CD8-positive, alpha-beta memory T cell (primary cell): ENCODE results near the gene SMG1. TPM values are rescaled to one million over a fixed set of nuclear protein-coding genes. Genes with fewer than 3 reads are reported as not detected.

Experiments
- CTCF ChIA-PET: fragments of 350-600 bp; sonication (Branson Sonifier 250); formaldehyde crosslinking; loops from one replicate; lab custom pipeline; 2021; ENCODE audit warnings: antibody characterized with exemption; lab: Charles Lee
- POLR2A ChIA-PET: fragments of 350-600 bp; sonication (Branson Sonifier 250); formaldehyde crosslinking; loops from one replicate; lab custom pipeline; 2021; ENCODE audit warnings: antibody characterized with exemption; lab: Charles Lee
- DNase-seq, 5 donors: peaks; one replicate each; pipeline versions ENCODE4 v3.0.0 to v3.0.0-alpha.2; 2020 to 2022; ENCODE audit warnings: mixed read lengths in 1 of 5
- H3K27ac ChIP-seq: one replicate; pipeline ENCODE4 v1.7.0; 2013; ENCODE audit warnings: low read depth, mild to moderate bottlenecking, low read length, moderate library complexity
- H3K27me3 ChIP-seq: 2 replicates; pipeline ENCODE4 v1.7.0; 2013; ENCODE audit warnings: low read length, mild to moderate bottlenecking; ENCODE audit not compliant: insufficient read depth, poor library complexity, severe bottlenecking
- H3K36me3 ChIP-seq: 2 replicates; pipeline ENCODE4 v1.7.0; 2013; ENCODE audit warnings: mild to moderate bottlenecking, low read length, moderate library complexity; ENCODE audit not compliant: insufficient read depth
- H3K4me1 ChIP-seq: 2 replicates; pipeline ENCODE4 v1.7.0; 2013; ENCODE audit warnings: mild to moderate bottlenecking, low read length, moderate library complexity; ENCODE audit not compliant: insufficient read depth
- H3K4me3 ChIP-seq: 2 replicates; pipeline ENCODE4 v1.7.0; 2013; ENCODE audit warnings: mild to moderate bottlenecking, low read length
- H3K9me3 ChIP-seq: 2 replicates; pipeline ENCODE4 v1.7.0; 2013; ENCODE audit warnings: mild to moderate bottlenecking, low read length
- H3K27ac Mint-ChIP-seq, 8 donors: one replicate each; pipeline ENCODE4 v1.8.0; 2020 to 2021; ENCODE audit warnings: mixed read lengths in 8 of 8, mild to moderate bottlenecking in 6 of 8, inconsistent platforms in 3 of 8, moderate library complexity in 3 of 8
- H3K27me3 Mint-ChIP-seq, 2 donors: one replicate each; pipeline ENCODE4 v1.8.0; 2020 to 2021; ENCODE audit warnings: mixed read lengths in 2 of 2, mild to moderate bottlenecking in 1 of 2, moderate library complexity in 1 of 2
- H3K36me3 Mint-ChIP-seq, 3 donors: one replicate each; pipeline ENCODE4 v1.8.0; 2020 to 2021; ENCODE audit warnings: mixed read lengths in 3 of 3, inconsistent platforms in 1 of 3, mild to moderate bottlenecking in 1 of 3
- H3K4me1 Mint-ChIP-seq, 3 donors: one replicate each; pipeline ENCODE4 v1.8.0; 2020 to 2021; ENCODE audit warnings: mixed read lengths in 3 of 3, inconsistent platforms in 1 of 3, mild to moderate bottlenecking in 1 of 3
- H3K4me3 Mint-ChIP-seq, 7 donors: one replicate each; pipeline ENCODE4 v1.8.0; 2020 to 2021; ENCODE audit warnings: mixed read lengths in 7 of 7, mild to moderate bottlenecking in 6 of 7, moderate library complexity in 4 of 7, inconsistent platforms in 2 of 7
- H3K9me3 Mint-ChIP-seq, 5 donors: one replicate each; pipeline ENCODE4 v1.8.0; 2020 to 2022; ENCODE audit warnings: mixed read lengths in 5 of 5, mild to moderate bottlenecking in 3 of 5, moderate library complexity in 2 of 5, inconsistent platforms in 1 of 5
- polyA plus RNA-seq: library from polyadenylated mRNA; unstranded; fragments of 300-500 nt; fragmentation: Illumina TruSeq; gene quantifications from one replicate; pipeline ENCODE4 v1.2.3, GENCODE V29; 2021
- total RNA-seq, 2 experiments: library from RNA; stranded (reverse); gene quantifications; one replicate each; pipeline ENCODE4 v1.2.3, GENCODE V29; 2021

Gene SMG1
- total and polyA plus RNA-seq, 3 experiments from 2014 or later, result 17.8 to 98.2 (median 90.9) TPM

GRCh38 chr16:18943414-18943813, 17.2 kb upstream of the SMG1 start:
- POLR2A ChIA-PET, result no interaction called here
- DNase-seq, result no peak
- no peaks in the 10 kb centered on the region for H3K9me3 Mint-ChIP-seq
- peaks cover 4 to 8% (median 6%) of the 10 kb centered on the region in 3 donors for H3K4me1 Mint-ChIP-seq
- Histone ChIP-seq H3K27me3 (no peaks in the 10 kb centered on the region), H3K9me3 (no peaks in the 10 kb centered on the region), H3K27ac (no peak overlapping the region), H3K36me3 (no peaks in the 10 kb centered on the region), H3K4me3 (no peak overlapping the region), H3K4me1 (peaks cover 8% of the 10 kb centered on the region)
- no peak overlapping the region for H3K4me3 Mint-ChIP-seq
- peaks cover 0 to 2% (median 0%) of the 10 kb centered on the region in 3 donors for H3K36me3 Mint-ChIP-seq
- CTCF ChIA-PET, result no interaction called here
- H3K27me3 Mint-ChIP-seq, result peaks cover 0 to 2% of the 10 kb centered on the region in 2 donors
- H3K27ac Mint-ChIP-seq, result no peak overlapping the region

- H3K9me3 Mint-ChIP-seq, result peaks cover 0 to 2% (median 0%) of the 10 kb centered on the region in 5 donors
- Histone ChIP-seq H3K4me3 (no peak overlapping the region), H3K9me3 (no peaks in the 10 kb centered on the region), H3K4me1 (peaks cover 8% of the 10 kb centered on the region), H3K36me3 (no peaks in the 10 kb centered on the region), H3K27me3 (no peaks in the 10 kb centered on the region), H3K27ac (no peak overlapping the region)
- DNase-seq, result no peak
- ChIA-PET CTCF (no interaction called here), POLR2A (no interaction called here)
- no peak overlapping the region for H3K4me3 Mint-ChIP-seq
- H3K27ac Mint-ChIP-seq, result no peak overlapping the region
- peaks cover 0 to 2% (median 0%) of the 10 kb centered on the region in 3 donors for H3K36me3 Mint-ChIP-seq
- peaks cover 0 to 5% of the 10 kb centered on the region in 2 donors for H3K27me3 Mint-ChIP-seq
- peaks cover 4 to 8% (median 6%) of the 10 kb centered on the region in 3 donors for H3K4me1 Mint-ChIP-seq
Observed at GRCh38 chr16:18942061-18942460, 15.9 kb upstream of the SMG1 start.

GRCh38 chr16:18941471-18941870, 15.3 kb upstream of the SMG1 start:
- CTCF ChIA-PET, result interaction anchor here (0.9 kb wide), 1 partner anchor 11 kb away, joined by 3 read pairs; no protein-coding TSS in a partner anchor
- Histone ChIP-seq H3K4me3 (no peak overlapping the region), H3K4me1 (peaks cover 5% of the 10 kb centered on the region), H3K36me3 (no peaks in the 10 kb centered on the region), H3K27me3 (no peaks in the 10 kb centered on the region), H3K9me3 (no peaks in the 10 kb centered on the region), H3K27ac (no peak overlapping the region)
- no peak for DNase-seq
- POLR2A ChIA-PET, result interaction anchor here (0.5 kb wide), 1 partner anchor 151 kb away, joined by 4 read pairs; the partner anchor contains the start of gene RPS15A
- Mint-ChIP-seq H3K27ac (no peak overlapping the region), H3K4me3 (no peak overlapping the region), H3K27me3 (peaks cover 0 to 9% of the 10 kb centered on the region in 2 donors), H3K4me1 (peaks cover 4 to 8% (median 6%) of the 10 kb centered on the region in 3 donors), H3K9me3 (peaks cover 0 to 2% (median 0%) of the 10 kb centered on the region in 5 donors), H3K36me3 (peaks cover 0 to 4% (median 2%) of the 10 kb centered on the region in 3 donors)

- ChIA-PET POLR2A (no interaction called here), CTCF (no interaction called here)
- DNase-seq, result no peak
- peaks cover 0 to 2% (median 0%) of the 10 kb centered on the region in 5 donors for H3K9me3 Mint-ChIP-seq
- peaks cover 0 to 9% of the 10 kb centered on the region in 2 donors for H3K27me3 Mint-ChIP-seq
- no peaks in the 10 kb centered on the region for H3K4me1 Mint-ChIP-seq
- Histone ChIP-seq H3K27me3 (no peaks in the 10 kb centered on the region), H3K4me3 (no peak overlapping the region), H3K36me3 (no peaks in the 10 kb centered on the region), H3K27ac (no peak overlapping the region), H3K4me1 (no peaks in the 10 kb centered on the region), H3K9me3 (no peaks in the 10 kb centered on the region)
- H3K27ac Mint-ChIP-seq, result no peak overlapping the region
- H3K4me3 Mint-ChIP-seq, result no peak overlapping the region
- peaks cover 0 to 4% (median 2%) of the 10 kb centered on the region in 3 donors for H3K36me3 Mint-ChIP-seq
Observed at GRCh38 chr16:18938986-18939385, 12.8 kb upstream of the SMG1 start.

- ChIA-PET POLR2A (no interaction called here), CTCF (no interaction called here)
- no peaks in the 10 kb centered on the region for H3K9me3 ChIP-seq
- DNase-seq, result no peak
- no peaks in the 10 kb centered on the region for H3K4me1 ChIP-seq
- H3K27me3 ChIP-seq, result no peaks in the 10 kb centered on the region
- H3K4me3 Mint-ChIP-seq, result no peak overlapping the region
- H3K4me1 Mint-ChIP-seq, result no peaks in the 10 kb centered on the region
- H3K4me3 ChIP-seq, result no peak overlapping the region
- H3K27ac Mint-ChIP-seq, result peak overlapping the region in 1 of 8 donors; percentile 50
- H3K9me3 Mint-ChIP-seq, result peaks cover 0 to 2% (median 0%) of the 10 kb centered on the region in 5 donors
- no peak overlapping the region for H3K27ac ChIP-seq
- H3K36me3 Mint-ChIP-seq, result peaks cover 0 to 4% (median 0%) of the 10 kb centered on the region in 3 donors
- H3K27me3 Mint-ChIP-seq, result peaks cover 0 to 9% of the 10 kb centered on the region in 2 donors
- no peaks in the 10 kb centered on the region for H3K36me3 ChIP-seq
Observed at GRCh38 chr16:18937390-18937789, 11.2 kb upstream of the SMG1 start.

- Histone ChIP-seq H3K4me3 (no peak overlapping the region), H3K27ac (no peak overlapping the region), H3K4me1 (no peaks in the 10 kb centered on the region), H3K36me3 (no peaks in the 10 kb centered on the region), H3K27me3 (no peaks in the 10 kb centered on the region), H3K9me3 (no peaks in the 10 kb centered on the region)
- DNase-seq, result no peak
- Mint-ChIP-seq H3K27ac (peak overlapping the region in 2 of 8 donors; percentile 29 to 50), H3K4me3 (no peak overlapping the region), H3K4me1 (no peaks in the 10 kb centered on the region), H3K27me3 (peaks cover 0 to 9% of the 10 kb centered on the region in 2 donors), H3K36me3 (peaks cover 0 to 4% (median 1%) of the 10 kb centered on the region in 3 donors), H3K9me3 (peaks cover 0 to 2% (median 0%) of the 10 kb centered on the region in 5 donors)
- CTCF ChIA-PET, result no interaction called here
- POLR2A ChIA-PET, result no interaction called here
Observed at GRCh38 chr16:18936727-18937340, 10.6 kb upstream of the SMG1 start.

GRCh38 chr16:18933501-18933900, 7.3 kb upstream of the SMG1 start:
- H3K4me3 Mint-ChIP-seq, result no peak overlapping the region
- Histone ChIP-seq H3K27ac (no peak overlapping the region), H3K9me3 (no peaks in the 10 kb centered on the region), H3K4me1 (no peaks in the 10 kb centered on the region), H3K36me3 (no peaks in the 10 kb centered on the region), H3K4me3 (no peak overlapping the region), H3K27me3 (no peaks in the 10 kb centered on the region)
- ChIA-PET CTCF (no interaction called here), POLR2A (no interaction called here)
- H3K27ac Mint-ChIP-seq, result no peak overlapping the region
- DNase-seq, result no peak
- peaks cover 0 to 8% of the 10 kb centered on the region in 2 donors for H3K27me3 Mint-ChIP-seq
- peaks cover 0 to 2% (median 0%) of the 10 kb centered on the region in 5 donors for H3K9me3 Mint-ChIP-seq
- H3K4me1 Mint-ChIP-seq, result no peaks in the 10 kb centered on the region
- peaks cover 0 to 4% (median 1%) of the 10 kb centered on the region in 3 donors for H3K36me3 Mint-ChIP-seq

- peaks cover 0 to under 1% (median 0%) of the 10 kb centered on the region in 5 donors for H3K9me3 Mint-ChIP-seq
- no peak overlapping the region for H3K27ac ChIP-seq
- peaks cover 0 to 4% (median 1%) of the 10 kb centered on the region in 3 donors for H3K36me3 Mint-ChIP-seq
- POLR2A ChIA-PET, result no interaction called here
- no peaks in the 10 kb centered on the region for H3K4me1 ChIP-seq
- H3K9me3 ChIP-seq, result no peaks in the 10 kb centered on the region
- H3K4me3 ChIP-seq, result no peak overlapping the region
- peaks cover 0 to 3% (median 0%) of the 10 kb centered on the region in 3 donors for H3K4me1 Mint-ChIP-seq
- H3K4me3 Mint-ChIP-seq, result no peak overlapping the region
- no peaks in the 10 kb centered on the region for H3K36me3 ChIP-seq
- peak overlapping the region in 1 of 8 donors; percentile 45 for H3K27ac Mint-ChIP-seq
- CTCF ChIA-PET, result interaction anchor here (1.2 kb wide), 1 partner anchor 14 kb away, joined by 4 read pairs; no protein-coding TSS in a partner anchor
- peaks cover 0 to 5% of the 10 kb centered on the region in 2 donors for H3K27me3 Mint-ChIP-seq
- DNase-seq, result no peak
- H3K27me3 ChIP-seq, result no peaks in the 10 kb centered on the region
Observed at GRCh38 chr16:18932243-18932987, 6.2 kb upstream of the SMG1 start.
